ENCODE results near the gene EXD3. TPM values are rescaled to one million over a fixed set of nuclear protein-coding genes. Genes with fewer than 3 reads are reported as not detected.

EXD3 gene
- total RNA-seq, 1 donor from 2014 or later, result 6.8 TPM

- H3K4me1 Mint-ChIP-seq (ENCODE audit: low read depth), result no peaks in the 10 kb centered on the region
- H3K27ac Mint-ChIP-seq, result no peak overlapping the region
- H3K9me3 Mint-ChIP-seq, result no peaks in the 10 kb centered on the region
- H3K27me3 Mint-ChIP-seq (ENCODE audit: low read depth), result no peaks in the 10 kb centered on the region
- no peak overlapping the region for H3K4me3 Mint-ChIP-seq (ENCODE audit: low read depth)
- intact Hi-C loops (cut with micrococcal nuclease), result loop anchor here (10.0 kb wide), 1 partner anchor 105 kb away; no protein-coding TSS in a partner anchor
- H3K36me3 Mint-ChIP-seq (ENCODE audit: low read depth), result no peaks in the 10 kb centered on the region
- no peak for DNase-seq (ENCODE audit: low spot score)
Observed at GRCh38 chr9:137429974-137430722, 7.2 kb upstream of the EXD3 start.

GRCh38 chr9:137429546-137429890 is 6.6 kb upstream of the EXD3 start:
- Mint-ChIP-seq H3K27me3 (ENCODE audit: low read depth) (peaks cover 1% of the 10 kb centered on the region), H3K4me3 (ENCODE audit: low read depth) (no peak overlapping the region), H3K9me3 (no peaks in the 10 kb centered on the region), H3K4me1 (ENCODE audit: low read depth) (no peaks in the 10 kb centered on the region), H3K36me3 (ENCODE audit: low read depth) (no peaks in the 10 kb centered on the region), H3K27ac (no peak overlapping the region)
- no peak for DNase-seq (ENCODE audit: low spot score)
- intact Hi-C loops (cut with micrococcal nuclease), result loop anchor here (10.0 kb wide), 1 partner anchor 105 kb away; no protein-coding TSS in a partner anchor

DNA sequence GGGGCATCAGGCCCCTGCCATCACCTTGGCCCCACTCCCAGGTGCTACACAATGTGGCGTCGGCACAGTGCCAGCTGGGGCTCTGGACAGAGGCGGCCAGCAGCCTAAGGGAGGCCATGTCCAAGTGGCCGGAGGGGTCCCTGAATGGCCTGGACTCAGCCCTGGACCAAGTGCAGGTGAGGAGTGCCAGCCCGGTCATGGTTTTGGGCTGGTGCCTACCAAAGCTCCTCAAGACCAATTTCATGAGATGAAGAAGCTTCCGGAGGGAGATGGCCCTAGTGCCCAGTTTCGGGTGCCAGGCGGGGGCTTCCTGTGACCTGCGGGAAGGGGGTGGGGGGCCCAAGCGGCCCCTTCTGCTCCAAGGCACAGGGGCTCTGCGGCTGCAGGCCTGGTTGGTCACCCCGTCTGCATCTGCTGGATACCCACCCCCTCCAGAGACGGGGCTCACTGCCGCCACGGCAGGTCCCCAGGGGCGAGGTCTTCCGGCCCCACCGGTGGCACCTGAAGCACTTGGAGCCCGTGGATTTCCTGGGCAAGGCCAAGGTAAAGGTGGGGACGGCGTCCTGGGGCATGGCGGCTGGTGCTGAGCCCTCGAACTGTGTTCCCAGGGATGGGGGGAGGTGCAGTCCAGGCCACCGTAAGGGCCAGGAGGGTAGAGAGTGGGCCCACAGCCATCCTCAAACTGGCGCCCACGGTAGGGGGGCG is 6.0 kb upstream of the EXD3 start:
- Mint-ChIP-seq H3K4me1 (ENCODE audit: low read depth) (no peaks in the 10 kb centered on the region), H3K4me3 (ENCODE audit: low read depth) (no peak overlapping the region), H3K27ac (no peak overlapping the region), H3K36me3 (ENCODE audit: low read depth) (no peaks in the 10 kb centered on the region), H3K27me3 (ENCODE audit: low read depth) (peaks cover 4% of the 10 kb centered on the region), H3K9me3 (no peaks in the 10 kb centered on the region)
- intact Hi-C loops (cut with micrococcal nuclease), result loop anchor here (10.0 kb wide), 1 partner anchor 106 kb away; no protein-coding TSS in a partner anchor
- no peak for DNase-seq (ENCODE audit: low spot score)

DNA sequence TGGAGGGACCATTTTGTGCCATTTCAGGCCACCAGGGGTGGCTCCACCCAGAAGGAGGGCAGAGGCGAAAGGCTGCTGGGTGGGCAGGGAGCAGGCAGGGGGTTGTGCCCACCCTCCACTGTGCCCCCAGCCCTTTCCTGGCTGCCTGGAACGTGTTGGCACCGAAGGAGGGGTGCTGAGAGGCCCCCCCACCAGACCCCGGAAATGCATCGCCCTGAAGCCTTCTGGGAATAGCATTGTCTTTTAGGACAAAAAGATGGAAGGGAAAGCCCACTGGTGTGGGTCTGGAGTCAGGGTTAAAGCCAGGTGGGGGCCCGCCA is 5.3 kb upstream of the EXD3 start:
- H3K4me3 Mint-ChIP-seq (ENCODE audit: low read depth), result no peak overlapping the region
- intact Hi-C loops (cut with micrococcal nuclease), result loop anchor here (10.0 kb wide), 1 partner anchor 107 kb away; no protein-coding TSS in a partner anchor
- H3K4me1 Mint-ChIP-seq (ENCODE audit: low read depth), result no peaks in the 10 kb centered on the region
- no peak overlapping the region for H3K27ac Mint-ChIP-seq
- H3K9me3 Mint-ChIP-seq, result no peaks in the 10 kb centered on the region
- H3K36me3 Mint-ChIP-seq (ENCODE audit: low read depth), result no peaks in the 10 kb centered on the region
- DNase-seq (ENCODE audit: low spot score), result no peak
- peaks cover 4% of the 10 kb centered on the region for H3K27me3 Mint-ChIP-seq (ENCODE audit: low read depth)

GRCh38 chr9:137427454-137428310 is 4.7 kb upstream of the EXD3 start:
- Mint-ChIP-seq H3K36me3 (ENCODE audit: low read depth) (no peaks in the 10 kb centered on the region), H3K9me3 (no peaks in the 10 kb centered on the region), H3K27ac (no peak overlapping the region), H3K27me3 (ENCODE audit: low read depth) (peaks cover 4% of the 10 kb centered on the region), H3K4me3 (ENCODE audit: low read depth) (no peak overlapping the region), H3K4me1 (ENCODE audit: low read depth) (no peaks in the 10 kb centered on the region)
- intact Hi-C loops (cut with micrococcal nuclease), result loop anchor here (10.0 kb wide), 1 partner anchor 107 kb away; no protein-coding TSS in a partner anchor
- no peak for DNase-seq (ENCODE audit: low spot score)

- peaks cover 10% of the 10 kb centered on the region for H3K4me1 Mint-ChIP-seq (ENCODE audit: low read depth)
- intact Hi-C loops (cut with micrococcal nuclease), result loop anchor here (10.0 kb wide), 1 partner anchor 109 kb away; no protein-coding TSS in a partner anchor
- H3K9me3 Mint-ChIP-seq, result no peaks in the 10 kb centered on the region
- H3K36me3 Mint-ChIP-seq (ENCODE audit: low read depth), result no peaks in the 10 kb centered on the region
- no peak overlapping the region for H3K4me3 Mint-ChIP-seq (ENCODE audit: low read depth)
- H3K27me3 Mint-ChIP-seq (ENCODE audit: low read depth), result peaks cover 4% of the 10 kb centered on the region
- DNase-seq (ENCODE audit: low spot score), result no peak
- no peak overlapping the region for H3K27ac Mint-ChIP-seq
Observed at GRCh38 chr9:137426018-137426681, 3.2 kb upstream of the EXD3 start.

DNA sequence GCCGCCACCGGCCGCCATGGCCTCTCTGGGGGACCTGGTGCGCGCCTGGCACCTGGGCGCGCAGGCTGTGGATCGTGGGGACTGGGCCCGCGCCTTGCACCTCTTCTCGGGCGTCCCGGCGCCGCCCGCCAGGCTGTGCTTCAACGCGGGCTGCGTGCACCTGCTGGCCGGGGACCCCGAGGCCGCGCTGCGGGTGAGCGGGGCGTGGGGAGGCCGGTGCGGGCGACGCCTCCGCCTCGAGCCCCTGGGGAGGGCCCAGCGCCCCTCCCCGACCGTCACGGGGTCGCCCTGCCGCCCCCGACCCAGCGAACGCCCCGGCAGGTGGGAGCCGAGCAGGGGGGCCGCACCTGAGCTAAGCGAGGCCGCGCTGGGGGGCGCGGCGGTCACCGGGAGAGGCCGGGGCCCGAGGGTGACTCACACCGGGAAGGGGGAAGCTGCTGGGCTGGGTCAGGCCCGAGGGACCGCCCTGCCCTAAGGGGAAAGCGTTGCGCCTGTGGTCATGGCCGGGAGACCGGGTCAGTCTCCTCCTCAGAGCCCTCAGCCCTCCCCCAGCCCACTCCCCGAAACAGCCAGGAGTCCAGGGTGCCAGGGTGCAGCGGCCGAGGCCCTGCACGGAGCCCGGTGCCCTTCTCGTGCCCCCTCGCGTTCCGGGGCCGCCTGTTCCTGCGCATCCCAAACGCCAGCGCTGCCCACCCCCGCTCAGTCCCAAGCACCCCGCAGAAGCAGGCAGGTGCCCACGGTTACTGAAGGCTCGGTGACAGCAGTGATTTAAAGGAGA is 741 bp upstream of the EXD3 start:
- DNase-seq (ENCODE audit: low spot score), result no peak
- peak overlapping the region; percentile 28 for H3K4me3 Mint-ChIP-seq (ENCODE audit: low read depth)
- no peaks in the 10 kb centered on the region for H3K9me3 Mint-ChIP-seq
- peaks cover 10% of the 10 kb centered on the region for H3K4me1 Mint-ChIP-seq (ENCODE audit: low read depth)
- H3K27me3 Mint-ChIP-seq (ENCODE audit: low read depth), result peaks cover 4% of the 10 kb centered on the region
- no peaks in the 10 kb centered on the region for H3K36me3 Mint-ChIP-seq (ENCODE audit: low read depth)
- intact Hi-C loops (cut with micrococcal nuclease), result loop anchor here (2.0 to 10.0 kb wide), 3 partner anchors 21 to 111 kb away; no protein-coding TSS in a partner anchor
- H3K27ac Mint-ChIP-seq, result no peak overlapping the region

- no peak for DNase-seq (ENCODE audit: low spot score)
- Mint-ChIP-seq H3K27ac (peak overlapping the region; percentile 49), H3K4me3 (ENCODE audit: low read depth) (peak overlapping the region; percentile 88), H3K9me3 (no peaks in the 10 kb centered on the region), H3K36me3 (ENCODE audit: low read depth) (no peaks in the 10 kb centered on the region), H3K27me3 (ENCODE audit: low read depth) (peaks cover 4% of the 10 kb centered on the region), H3K4me1 (ENCODE audit: low read depth) (peaks cover 10% of the 10 kb centered on the region)
- intact Hi-C loops (cut with micrococcal nuclease), result loop anchor here (2.0 to 10.0 kb wide), 3 partner anchors 23 to 113 kb away; no protein-coding TSS in a partner anchor
Observed at GRCh38 chr9:137421838-137422603, 941 bp downstream of the EXD3 start.

DNA sequence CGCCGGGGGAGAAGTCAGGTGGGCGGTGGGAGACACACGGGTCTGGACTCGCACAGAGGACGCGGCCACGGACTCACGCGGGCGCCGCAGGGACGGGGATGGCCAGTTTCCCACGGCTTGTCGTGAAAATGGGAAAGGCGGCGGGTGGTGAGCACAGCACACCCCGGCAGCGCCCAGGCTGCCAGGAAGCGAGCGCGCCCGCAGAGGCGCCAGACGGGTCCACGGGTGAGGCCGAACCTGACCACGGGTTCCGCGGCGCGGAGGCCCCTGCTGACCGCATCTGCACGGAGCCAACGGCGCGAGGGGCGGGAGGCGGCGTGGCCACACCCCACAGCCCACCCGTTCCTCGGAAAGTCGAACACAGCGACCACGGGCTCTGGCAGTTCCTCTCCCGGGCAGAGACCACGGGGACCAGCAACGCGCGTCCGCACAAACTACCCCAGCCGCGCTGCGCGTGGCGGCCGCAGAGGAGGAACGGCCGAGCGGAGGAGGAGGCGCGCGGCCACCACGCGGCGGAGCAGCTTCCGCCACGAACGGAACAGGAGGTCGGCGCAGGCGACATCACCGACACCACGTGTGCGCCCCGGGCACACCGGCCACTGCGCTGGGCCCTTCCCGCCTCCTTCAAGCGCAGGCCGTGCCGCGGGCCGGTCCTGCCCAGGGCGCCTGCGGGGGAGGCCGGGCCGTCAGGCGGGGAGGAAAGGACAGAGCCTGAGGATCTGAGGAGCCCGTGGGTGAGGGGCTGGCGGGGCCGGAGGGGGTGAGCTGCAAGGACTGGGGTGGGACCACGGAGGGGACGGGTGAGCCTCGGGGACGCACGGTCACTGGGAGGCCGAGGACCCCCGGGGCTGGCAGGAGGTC is 5.6 kb downstream of the EXD3 start:
- no peaks in the 10 kb centered on the region for H3K9me3 Mint-ChIP-seq
- no peaks in the 10 kb centered on the region for H3K27me3 Mint-ChIP-seq (ENCODE audit: low read depth)
- H3K4me3 Mint-ChIP-seq (ENCODE audit: low read depth), result no peak overlapping the region
- H3K36me3 Mint-ChIP-seq (ENCODE audit: low read depth), result no peaks in the 10 kb centered on the region
- intact Hi-C loops (cut with micrococcal nuclease), result no loop called here
- H3K27ac Mint-ChIP-seq, result no peak overlapping the region
- no peak for DNase-seq (ENCODE audit: low spot score)
- H3K4me1 Mint-ChIP-seq (ENCODE audit: low read depth), result peaks cover 14% of the 10 kb centered on the region

- no peaks in the 10 kb centered on the region for H3K36me3 Mint-ChIP-seq (ENCODE audit: low read depth)
- no peak for DNase-seq (ENCODE audit: low spot score)
- H3K27me3 Mint-ChIP-seq (ENCODE audit: low read depth), result no peaks in the 10 kb centered on the region
- H3K27ac Mint-ChIP-seq, result no peak overlapping the region
- intact Hi-C loops (cut with micrococcal nuclease), result no loop called here
- H3K9me3 Mint-ChIP-seq, result no peaks in the 10 kb centered on the region
- H3K4me3 Mint-ChIP-seq (ENCODE audit: low read depth), result no peak overlapping the region
- peaks cover 8% of the 10 kb centered on the region for H3K4me1 Mint-ChIP-seq (ENCODE audit: low read depth)
Observed at GRCh38 chr9:137416563-137417151, 6.3 kb downstream of the EXD3 start.

All from activated T-helper 2 cell treated with anti-CD3 and anti-CD28 coated beads, Interferon-gamma antibody, Interleukin-2, Interleukin-4, amounts not matched to agents 10 μg/mL and 5 μg/mL and 100 μg/mL, durations not matched to agents 14 hours and 24 hours and 36 hours (primary cell).